Measurements from ENCODE around the gene MCUR1. TPM values are rescaled to one million over a fixed set of nuclear protein-coding genes. Genes with fewer than 3 reads are reported as not detected.

Gene MCUR1
- total and polyA plus RNA-seq, 2 donors from 2014 or later = 24.1 to 39.8 TPM

DNA sequence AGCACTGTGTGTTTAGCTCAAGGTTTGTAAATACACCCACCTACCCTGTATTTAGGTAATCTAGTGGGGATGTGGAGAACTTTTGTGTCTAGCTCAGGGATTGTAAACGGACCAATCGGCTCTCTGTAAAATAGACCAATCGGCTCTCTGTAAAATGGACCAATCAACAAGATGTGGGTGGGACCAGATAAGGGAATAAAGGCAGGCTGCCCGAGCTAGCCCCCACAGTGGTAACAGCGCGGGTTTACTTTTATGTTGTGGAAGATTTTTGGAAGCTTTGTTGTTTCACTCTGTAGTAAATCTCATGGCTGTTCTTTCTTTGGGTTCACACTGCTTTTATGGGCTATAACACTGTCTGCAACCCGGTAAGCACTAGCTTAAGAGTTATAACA lies 70.6 kb downstream of the MCUR1 start:
- Histone ChIP-seq H3K4me1 (ENCODE audit: control insufficient read depth in 2 of 3, insufficient read depth in 2 of 3, low read depth in 1 of 3, low read length in 3 of 3) (no peaks in the 10 kb centered on the region), H3K36me3 (ENCODE audit: control insufficient read depth in 2 of 3, insufficient read depth in 3 of 3, low read length in 3 of 3) (no peaks in the 10 kb centered on the region), H3K9ac (ENCODE audit: low read length in 3 of 3) (no peak overlapping the region), H3K9me3 (ENCODE audit: control insufficient read depth in 2 of 3, insufficient read depth in 1 of 3, low read length in 3 of 3) (no peaks in the 10 kb centered on the region), H3K27ac (ENCODE audit: low read depth in 2 of 2, low read length in 2 of 2) (no peak overlapping the region), H3K27me3 (ENCODE audit: control insufficient read depth, insufficient read depth, low read length) (no peaks in the 10 kb centered on the region), H3K4me3 (ENCODE audit: low read length in 3 of 3) (no peak overlapping the region)
- intact Hi-C loops (cut with DNase I) = no loop called here
- TF ChIP-seq, protein P1, sequence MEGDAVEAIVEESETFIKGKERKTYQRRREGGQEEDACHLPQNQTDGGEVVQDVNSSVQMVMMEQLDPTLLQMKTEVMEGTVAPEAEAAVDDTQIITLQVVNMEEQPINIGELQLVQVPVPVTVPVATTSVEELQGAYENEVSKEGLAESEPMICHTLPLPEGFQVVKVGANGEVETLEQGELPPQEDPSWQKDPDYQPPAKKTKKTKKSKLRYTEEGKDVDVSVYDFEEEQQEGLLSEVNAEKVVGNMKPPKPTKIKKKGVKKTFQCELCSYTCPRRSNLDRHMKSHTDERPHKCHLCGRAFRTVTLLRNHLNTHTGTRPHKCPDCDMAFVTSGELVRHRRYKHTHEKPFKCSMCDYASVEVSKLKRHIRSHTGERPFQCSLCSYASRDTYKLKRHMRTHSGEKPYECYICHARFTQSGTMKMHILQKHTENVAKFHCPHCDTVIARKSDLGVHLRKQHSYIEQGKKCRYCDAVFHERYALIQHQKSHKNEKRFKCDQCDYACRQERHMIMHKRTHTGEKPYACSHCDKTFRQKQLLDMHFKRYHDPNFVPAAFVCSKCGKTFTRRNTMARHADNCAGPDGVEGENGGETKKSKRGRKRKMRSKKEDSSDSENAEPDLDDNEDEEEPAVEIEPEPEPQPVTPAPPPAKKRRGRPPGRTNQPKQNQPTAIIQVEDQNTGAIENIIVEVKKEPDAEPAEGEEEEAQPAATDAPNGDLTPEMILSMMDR (IDR thresholded peaks at IDR 0.05; ENCODE audit: borderline replicate concordance, extremely low read depth, insufficient read depth) = no peak
- DNase-seq (no peak), FAIRE-seq (no peak)

DNA sequence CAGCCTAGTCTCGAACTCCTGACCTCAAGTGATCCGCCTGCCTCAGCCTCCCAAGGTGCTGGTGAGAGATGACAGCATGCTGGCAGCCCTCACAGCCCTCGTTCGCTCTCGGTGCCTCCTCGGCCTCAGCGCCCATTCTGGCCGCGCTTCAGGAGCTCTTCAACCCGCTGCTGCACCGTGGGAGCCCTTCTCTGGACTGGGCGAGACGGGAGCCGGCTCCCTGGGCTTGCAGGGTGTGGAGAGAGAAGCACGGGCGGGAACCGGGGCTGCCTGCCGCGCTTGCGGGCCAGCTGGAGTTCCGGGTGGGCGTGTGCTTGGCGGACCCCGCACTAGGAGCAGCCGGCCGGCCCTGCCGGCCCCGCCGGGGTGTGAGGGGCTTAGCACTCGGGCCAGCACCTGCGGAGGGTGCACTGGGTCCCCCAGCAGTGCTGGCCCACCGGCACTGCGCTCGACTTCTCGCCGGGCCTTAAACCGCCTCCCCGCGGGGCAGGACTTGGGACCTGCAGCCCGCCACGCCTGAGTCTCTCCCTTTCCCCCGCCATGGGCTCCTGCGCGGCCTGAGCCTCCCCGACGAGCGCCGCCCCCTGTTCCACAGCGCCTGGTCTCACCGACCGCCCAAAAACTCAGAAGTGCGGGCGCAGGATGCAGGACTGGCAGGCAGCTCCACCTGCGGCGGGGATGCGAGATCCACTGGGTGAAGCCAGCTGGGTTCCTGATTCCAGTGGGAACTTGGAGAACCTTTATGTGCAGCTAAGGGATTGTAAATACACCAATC lies 71.2 kb downstream of the MCUR1 start:
- FAIRE-seq (no peak), DNase-seq (no peak)
- no peak overlapping the region for H3K4me3 ChIP-seq (ENCODE audit: low read length in 3 of 3)

DNA sequence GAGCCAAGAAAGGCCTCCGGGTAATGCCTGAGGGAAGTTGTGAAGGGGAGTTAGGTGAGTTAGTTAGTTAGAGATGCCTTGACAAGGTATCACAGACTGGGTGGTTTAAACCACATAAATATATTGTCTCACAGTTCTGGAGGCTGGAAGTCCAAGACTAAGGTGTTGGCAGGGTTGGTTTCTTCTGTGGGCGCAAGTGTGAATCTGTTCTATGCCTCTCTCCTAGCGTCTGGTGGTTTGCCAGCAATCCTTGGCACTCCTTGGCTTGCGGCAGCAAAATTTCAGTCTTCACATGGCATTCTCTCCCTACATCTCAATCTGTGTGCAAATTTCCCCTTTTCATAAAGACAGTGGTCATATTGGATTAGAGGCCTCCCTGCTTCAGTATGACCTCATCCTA lies 73.0 kb downstream of the MCUR1 start:
- Histone ChIP-seq H3K4me1 (ENCODE audit: control insufficient read depth in 2 of 3, insufficient read depth in 2 of 3, low read depth in 1 of 3, low read length in 3 of 3) (no peaks in the 10 kb centered on the region), H3K9ac (ENCODE audit: low read length in 3 of 3) (no peak overlapping the region), H3K27me3 (ENCODE audit: control insufficient read depth, insufficient read depth, low read length) (no peaks in the 10 kb centered on the region), H3K27ac (ENCODE audit: low read depth in 2 of 2, low read length in 2 of 2) (no peak overlapping the region), H3K9me3 (ENCODE audit: control insufficient read depth in 2 of 3, insufficient read depth in 1 of 3, low read length in 3 of 3) (peaks cover 0 to 1% (median 0%) of the 10 kb centered on the region in 3 donors), H3K4me3 (ENCODE audit: low read length in 3 of 3) (no peak overlapping the region), H3K36me3 (ENCODE audit: control insufficient read depth in 2 of 3, insufficient read depth in 3 of 3, low read length in 3 of 3) (no peaks in the 10 kb centered on the region)
- FAIRE-seq (no peak), DNase-seq (no peak)
- intact Hi-C loops (cut with DNase I) = no loop called here
- TF ChIP-seq, protein P1 (IDR thresholded peaks at IDR 0.05; ENCODE audit: borderline replicate concordance, extremely low read depth, insufficient read depth) = no peak

More for the DNA sequence above, 71.2 kb downstream of the MCUR1 start:
- Histone ChIP-seq H3K9ac (ENCODE audit: low read length in 3 of 3) (no peak overlapping the region), H3K9me3 (ENCODE audit: control insufficient read depth in 2 of 3, insufficient read depth in 1 of 3, low read length in 3 of 3) (no peaks in the 10 kb centered on the region), H3K27ac (ENCODE audit: low read depth in 2 of 2, low read length in 2 of 2) (no peak overlapping the region), H3K36me3 (ENCODE audit: control insufficient read depth in 2 of 3, insufficient read depth in 3 of 3, low read length in 3 of 3) (no peaks in the 10 kb centered on the region), H3K4me1 (ENCODE audit: control insufficient read depth in 2 of 3, insufficient read depth in 2 of 3, low read depth in 1 of 3, low read length in 3 of 3) (no peaks in the 10 kb centered on the region), H3K27me3 (ENCODE audit: control insufficient read depth, insufficient read depth, low read length) (no peaks in the 10 kb centered on the region)
- TF ChIP-seq, protein P1 (IDR thresholded peaks at IDR 0.05; ENCODE audit: borderline replicate concordance, extremely low read depth, insufficient read depth) = no peak
- intact Hi-C loops (cut with DNase I) = no loop called here

Other genes starting within 250 kb of the MCUR1 start
- 12.0 TPM for gene SIRT5, start 240.0 kb downstream of the MCUR1 start, total RNA-seq
- 16.8 TPM for gene SIRT5, start 240.0 kb downstream of the MCUR1 start, polyA plus RNA-seq (ENCODE audit: insufficient read depth, low read depth, low replicate concordance)
- 65.1 TPM for gene NOL7, start 199.2 kb downstream of the MCUR1 start, total RNA-seq
- 71.5 TPM for gene NOL7, start 199.2 kb downstream of the MCUR1 start, polyA plus RNA-seq (ENCODE audit: insufficient read depth, low read depth, low replicate concordance)
- gene RANBP9, start 102.7 kb downstream of the MCUR1 start, total RNA-seq = 29.0 TPM
- 16.4 TPM for gene RANBP9, start 102.7 kb downstream of the MCUR1 start, polyA plus RNA-seq (ENCODE audit: insufficient read depth, low read depth, low replicate concordance)
- 3.9 TPM for gene RNF182, start 110.4 kb upstream of the MCUR1 start, total RNA-seq
- 0.90 TPM for gene RNF182, start 110.4 kb upstream of the MCUR1 start, polyA plus RNA-seq (ENCODE audit: insufficient read depth, low read depth, low replicate concordance)

All from kidney (tissue), 14 donors.